ENCODE results near the gene RRAS.

RRAS gene

DNA sequence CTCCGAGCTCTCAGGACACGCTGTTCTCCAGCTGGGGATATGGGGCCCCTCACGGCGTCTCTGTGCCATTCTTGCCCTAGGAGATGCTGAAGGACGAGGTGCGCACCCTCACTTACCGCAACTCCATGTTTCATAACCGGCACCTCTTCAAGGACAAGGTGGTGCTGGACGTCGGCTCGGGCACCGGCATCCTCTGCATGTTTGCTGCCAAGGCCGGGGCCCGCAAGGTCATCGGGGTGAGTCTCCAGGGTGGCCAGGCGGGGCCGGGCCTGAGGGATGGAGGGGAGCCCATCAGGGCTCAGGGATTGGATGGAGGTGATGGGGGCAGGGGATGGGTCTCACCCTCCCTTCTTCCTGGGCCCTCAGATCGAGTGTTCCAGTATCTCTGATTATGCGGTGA is 41.9 kb upstream of the RRAS start:
- no peak overlapping the region for H3K4me3 ChIP-seq (ENCODE audit: low read depth, low read length)
- in situ Hi-C loops (cut with HindIII; ENCODE audit: low sequenced_read_pairs): no loop called here
- DNase-seq (ENCODE audit: low read depth, low spot score): no peak
- TF ChIP-seq CTCF (IDR thresholded peaks at IDR 0.05; ENCODE audit: low read depth, low read length): no peak

- in situ Hi-C loops (cut with HindIII; ENCODE audit: low sequenced_read_pairs): no loop called here
- peak; percentile 88 for DNase-seq (ENCODE audit: low read depth, low spot score)
- H3K4me3 ChIP-seq (ENCODE audit: low read depth, low read length): no peak overlapping the region
- peak; percentile 100 for TF ChIP-seq CTCF (IDR thresholded peaks at IDR 0.05; ENCODE audit: low read depth, low read length)
Measured at GRCh38 chr19:49680421-49681351, 40.7 kb upstream of the RRAS start.

DNA sequence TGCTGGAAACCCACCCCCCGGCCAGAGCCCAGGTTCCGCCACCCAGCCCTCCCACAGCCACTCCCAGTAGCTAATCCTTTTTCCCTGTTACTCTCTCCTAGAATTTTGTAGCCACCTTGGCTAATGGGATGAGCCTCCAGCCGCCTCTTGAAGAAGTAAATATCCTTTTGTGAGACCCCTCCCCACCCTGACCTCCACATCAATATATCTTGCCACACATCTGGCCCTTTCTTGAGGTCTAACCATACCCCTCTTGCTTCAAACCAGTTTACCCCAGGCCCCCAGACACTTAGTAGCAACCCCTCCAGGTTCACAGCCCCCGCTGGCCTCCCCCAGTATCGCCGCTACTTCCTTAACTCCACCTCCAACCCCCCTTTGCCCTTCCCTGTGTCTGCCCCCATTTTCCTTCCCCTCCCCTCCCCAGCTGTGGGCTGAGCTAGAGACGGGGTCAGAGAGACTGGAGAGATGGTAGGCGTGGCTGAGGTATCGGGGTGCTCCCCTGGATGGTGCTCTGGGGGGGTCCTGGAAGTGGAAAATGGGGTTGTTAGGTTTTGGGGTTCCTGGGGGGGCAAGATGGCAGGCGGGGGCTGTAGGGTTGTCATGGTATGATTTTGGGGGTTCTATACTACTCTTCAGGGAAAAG is 39.9 kb upstream of the RRAS start:
- no peak for DNase-seq (ENCODE audit: low read depth, low spot score)
- no peak overlapping the region for H3K4me3 ChIP-seq (ENCODE audit: low read depth, low read length)
- TF ChIP-seq CTCF (IDR thresholded peaks at IDR 0.05; ENCODE audit: low read depth, low read length): no peak
- in situ Hi-C loops (cut with HindIII; ENCODE audit: low sequenced_read_pairs): no loop called here

DNA sequence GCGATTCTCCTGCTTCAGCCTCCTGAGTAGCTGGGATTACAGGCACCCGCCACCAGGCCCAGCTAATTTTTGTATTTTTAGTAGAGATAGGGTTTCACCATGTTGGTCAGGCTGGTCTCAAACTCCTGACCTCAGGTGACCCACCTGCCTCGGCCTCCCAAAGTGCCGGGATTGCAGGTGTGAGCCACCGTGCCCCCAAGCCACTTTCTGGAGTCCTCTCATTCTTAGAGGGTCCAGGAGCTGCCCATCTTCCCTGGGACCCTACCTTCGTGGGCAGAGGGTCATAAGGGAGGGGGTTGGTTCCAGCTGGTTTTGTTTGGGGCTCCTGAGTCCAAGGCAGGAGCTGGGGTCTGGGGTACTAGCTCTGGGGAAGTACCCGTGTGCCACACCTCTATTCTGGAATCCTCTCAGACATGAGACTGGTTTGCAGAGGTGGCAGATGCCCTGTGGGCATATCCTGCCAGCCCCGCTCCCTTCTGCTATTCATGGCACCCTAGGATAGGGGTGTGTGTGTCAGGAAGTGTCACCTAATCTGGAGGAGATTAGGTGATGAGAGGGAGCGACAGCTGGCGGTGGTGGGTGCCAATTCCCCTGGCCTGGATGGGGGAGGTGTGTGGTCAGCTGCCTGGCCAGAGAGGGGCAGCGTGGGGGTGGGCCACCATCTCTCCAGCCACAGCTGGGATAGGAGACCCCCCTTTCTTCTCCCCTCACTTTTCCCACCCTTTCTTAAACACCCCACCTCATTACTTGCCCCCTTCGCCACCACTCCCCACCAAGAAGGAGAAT is 39.2 kb upstream of the RRAS start:
- no peak overlapping the region for H3K4me3 ChIP-seq (ENCODE audit: low read depth, low read length)
- no peak for DNase-seq (ENCODE audit: low read depth, low spot score)
- no peak for TF ChIP-seq CTCF (IDR thresholded peaks at IDR 0.05; ENCODE audit: low read depth, low read length)
- in situ Hi-C loops (cut with HindIII; ENCODE audit: low sequenced_read_pairs): no loop called here

DNA sequence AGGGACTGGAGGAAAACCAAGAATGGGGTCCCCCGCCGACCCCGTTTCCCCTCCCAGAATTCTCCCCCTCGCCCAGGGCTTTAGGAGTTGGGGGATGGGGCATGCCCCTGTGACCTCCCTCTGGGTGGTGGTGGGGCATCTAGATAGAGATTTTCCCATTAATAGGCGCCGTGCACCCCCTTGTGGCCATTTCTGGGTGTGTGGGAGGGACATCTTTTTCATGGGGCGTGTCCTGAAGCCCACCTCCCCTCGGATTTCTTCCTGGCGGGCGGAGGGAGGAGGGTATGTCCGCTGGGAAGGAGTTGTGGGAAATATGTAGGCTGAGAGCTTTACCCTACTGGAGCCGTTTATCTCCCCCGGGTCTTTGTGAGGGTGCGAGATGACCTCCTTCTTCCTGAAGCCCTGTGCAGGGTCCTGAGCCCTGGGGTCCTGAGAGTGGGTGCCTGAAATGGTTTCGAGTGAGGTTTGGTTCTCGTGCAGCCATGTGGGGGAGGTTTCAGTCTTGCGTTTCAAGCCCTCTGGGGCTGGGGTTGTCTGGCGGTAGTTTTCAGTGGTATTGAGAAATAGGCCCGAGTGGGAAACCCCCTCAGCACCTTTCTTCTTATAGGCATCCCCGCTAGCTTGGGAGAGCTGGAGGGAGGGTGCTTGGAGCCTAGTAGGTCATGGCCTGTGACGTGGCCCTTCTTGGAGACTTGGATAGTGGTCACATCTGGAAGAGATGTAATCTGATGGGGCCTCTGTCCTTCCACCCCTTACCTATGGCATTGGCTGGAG is 38.1 kb upstream of the RRAS start:
- peak; percentile 50 for DNase-seq (ENCODE audit: low read depth, low spot score)
- H3K4me3 ChIP-seq (ENCODE audit: low read depth, low read length): peak overlapping the region; percentile 100
- peak; percentile 71 for TF ChIP-seq CTCF (IDR thresholded peaks at IDR 0.05; ENCODE audit: low read depth, low read length)
- in situ Hi-C loops (cut with HindIII; ENCODE audit: low sequenced_read_pairs): no loop called here

All from astrocyte of the spinal cord (primary cell).